B cell (primary cell): ENCODE data around the gene MAB21L2. TPM values are rescaled to one million over a fixed set of nuclear protein-coding genes. Genes with fewer than 3 reads are reported as not detected.

Source experiments
- ATAC-seq: fragments of 200-7000 bp; cut with Tn5 transposase; one replicate; pipeline ENCODE4 v1.10.0; 2021; ENCODE audit warnings: low read depth, mild to moderate bottlenecking, moderate number of reproducible peaks, moderate library complexity
- CTCF ChIA-PET: fragments of 350-600 bp; sonication (Branson Sonifier 250); formaldehyde crosslinking; loops from one replicate; lab custom pipeline; 2021; ENCODE audit warnings: antibody characterized with exemption, inconsistent platforms; lab: Charles Lee
- POLR2A ChIA-PET: fragments of 350-600 bp; sonication (Branson Sonifier 250); formaldehyde crosslinking; loops from one replicate; lab custom pipeline; 2021; ENCODE audit warnings: antibody characterized with exemption; lab: Charles Lee
- DNase-seq: peaks from one replicate; pipeline ENCODE4 v3.0.0; 2013
- H2AFZ ChIP-seq: 2 replicates; pipeline ENCODE4 v1.6.1; 2012; ENCODE audit warnings: mild to moderate bottlenecking, low read depth, low read length; ENCODE audit not compliant: insufficient read depth, poor library complexity, severe bottlenecking
- H3K27ac ChIP-seq, 2 donors: 1 replicate in 1 of 2; 2 replicates in 1 of 2; pipeline ENCODE4 v1.5.1; 2012 to 2013; ENCODE audit warnings: low read length in 2 of 2, mild to moderate bottlenecking in 2 of 2, moderate library complexity in 1 of 2
- H3K27me3 ChIP-seq, 4 experiments: fragments of 200-600 bp in 1 of 4; sonication (generic) in 1 of 4; replicated peaks in 1 of 4; 1 replicate in 2 of 4; 2 replicates in 2 of 4; pipeline versions ENCODE4 v1.6.1 to v1.7.0; 2013 to 2016; ENCODE audit warnings: low read length in 3 of 4, mild to moderate bottlenecking in 2 of 4, mixed read lengths in 1 of 4, moderate library complexity in 1 of 4; ENCODE audit not compliant: insufficient read depth in 4 of 4, control insufficient read depth in 3 of 4; ENCODE audit errors: control extremely low read depth in 1 of 4
- H3K36me3 ChIP-seq, 2 experiments: replicated peaks in 1 of 2; 1 replicate in 1 of 2; 2 replicates in 1 of 2; pipeline versions ENCODE4 v1.6.1 to v1.7.1; 2013; ENCODE audit warnings: low read length in 1 of 2; ENCODE audit not compliant: insufficient read depth in 2 of 2, control insufficient read depth in 1 of 2; ENCODE audit errors: control extremely low read depth in 1 of 2, extremely low read depth in 1 of 2
- H3K4me1 ChIP-seq, 2 donors: fragments of 200-600 bp in 1 of 2; sonication (generic) in 1 of 2; 1 replicate in 1 of 2; 2 replicates in 1 of 2; pipeline versions ENCODE4 v1.5.1 to v1.6.1; 2013 to 2017; ENCODE audit warnings: low read length in 2 of 2; ENCODE audit not compliant: control insufficient read depth in 2 of 2, insufficient read depth in 2 of 2
- H3K4me2 ChIP-seq: replicated peaks from 2 replicates; pipeline ENCODE3; 2012; ENCODE audit warnings: mild to moderate bottlenecking, low read depth, low read length; ENCODE audit not compliant: poor library complexity, severe bottlenecking
- H3K4me3 ChIP-seq, 5 experiments: fragments of 200-600 bp in 1 of 5; sonication (generic) in 1 of 5; 1 replicate in 3 of 5; 2 replicates in 2 of 5; pipeline versions ENCODE4 v1.5.1 to v1.7.0; 2011 to 2016; ENCODE audit warnings: low read length in 4 of 5, mild to moderate bottlenecking in 4 of 5, low read depth in 2 of 5, control low read depth in 1 of 5, moderate library complexity in 1 of 5; ENCODE audit not compliant: insufficient read depth in 1 of 5; ENCODE audit errors: control extremely low read depth in 1 of 5, extremely low read depth in 1 of 5
- H3K79me2 ChIP-seq: fragments of 200-600 bp; sonication (generic); one replicate; pipeline ENCODE4 v1.6.0; 2016; ENCODE audit warnings: low read length; ENCODE audit not compliant: control insufficient read depth, insufficient read depth
- H3K9ac ChIP-seq: fragments of 200-600 bp; sonication (generic); 2 replicates; pipeline ENCODE4 v1.6.1; 2017; ENCODE audit warnings: mild to moderate bottlenecking, low read length, moderate library complexity
- H3K9me3 ChIP-seq, 3 donors: one replicate each; pipeline versions ENCODE4 v1.6.1 to v1.7.1; 2013; ENCODE audit warnings: low read length in 2 of 3; ENCODE audit not compliant: control insufficient read depth in 2 of 3, insufficient read depth in 1 of 3; ENCODE audit errors: control extremely low read depth in 1 of 3
- H4K20me1 ChIP-seq: 2 replicates; pipeline ENCODE4 v1.6.0; 2012; ENCODE audit warnings: mild to moderate bottlenecking, low read length; ENCODE audit not compliant: insufficient read depth, control insufficient read depth, poor library complexity, severe bottlenecking
- H3K27ac Mint-ChIP-seq: one replicate; pipeline ENCODE4 v1.8.0; 2021; ENCODE audit warnings: mixed read lengths
- H3K27me3 Mint-ChIP-seq: one replicate; pipeline ENCODE4 v1.8.0; 2021; ENCODE audit warnings: mixed read lengths
- H3K4me1 Mint-ChIP-seq: one replicate; pipeline ENCODE4 v1.8.0; 2021; ENCODE audit warnings: mixed read lengths
- H3K4me3 Mint-ChIP-seq: one replicate; pipeline ENCODE4 v1.8.0; 2021; ENCODE audit warnings: mixed read lengths
- H3K9me3 Mint-ChIP-seq: one replicate; pipeline ENCODE4 v1.8.0; 2022; ENCODE audit warnings: mixed read lengths; ENCODE audit not compliant: insufficient read depth
- EZH2 ChIP-seq: IDR thresholded peaks from 2 replicates; pipeline ENCODE4 v1.6.1; 2012; ENCODE audit warnings: borderline replicate concordance, low read depth, mild to moderate bottlenecking, moderate library complexity, low read length; ENCODE audit not compliant: insufficient read depth, poor library complexity, severe bottlenecking
- WGBS: methylation state at CpG from one replicate; pipeline ENCODE4 v1.1.5; 2013; ENCODE audit warnings: missing lambda C conversion rate; ENCODE audit not compliant: insufficient coverage; 5-methylcytosine and 5-hydroxymethylcytosine counted together
- intact Hi-C: fragments of 100-400 bp; cut with micrococcal nuclease; formaldehyde crosslinking; loops from one replicate; pipeline ENCODE4 v1.10.0; 2022
- polyA plus RNA-seq: library from polyadenylated mRNA; depleted of rRNA; stranded (reverse); fragments of >200 nt; gene quantifications from 2 replicates; pipeline ENCODE4 v1.2.3, GENCODE V29; 2012
- total RNA-seq, 2 donors: library from RNA; stranded (reverse); fragments of 120-200 nt in 1 of 2; gene quantifications; 1 replicate in 1 of 2; 2 replicates in 1 of 2; pipeline versions ENCODE4 v1.2.3 to v1.2.4, GENCODE V29; 2013 to 2022
- TF ChIP-seq, protein P1 (sequence below): fragments of 200-600 bp; IDR thresholded peaks from one replicate; pipeline ENCODE4 v1.8.0; 2022; ENCODE audit warnings: antibody characterized with exemption, mild to moderate bottlenecking

MAB21L2 gene
- total and polyA plus RNA-seq, 2 donors (not counting 1 experiment from before 2014, with no cell fraction given), result not detected

DNA sequence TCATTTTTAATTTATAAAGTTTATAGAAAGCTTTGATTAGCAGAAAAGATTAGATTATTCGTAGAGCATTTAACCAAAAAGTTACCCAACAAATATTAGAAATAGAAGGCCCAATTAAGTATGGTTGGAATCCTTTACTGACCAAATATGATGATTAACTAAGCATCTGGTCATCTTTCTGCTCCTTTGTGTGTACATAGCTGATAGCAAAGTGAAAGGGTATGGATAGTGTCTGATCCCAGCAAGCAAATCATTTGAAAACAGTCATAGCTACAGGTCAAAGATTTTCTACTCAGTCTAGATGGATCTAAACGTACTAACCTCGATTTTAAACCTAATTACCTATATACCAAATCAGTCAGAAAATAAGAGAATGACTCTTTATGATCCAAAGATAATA lies 7.3 kb upstream of the MAB21L2 start:
- no CpG with 5 or more reads among the region's 3 CpGs for WGBS
- ATAC-seq, result no peak
- TF ChIP-seq, protein P1, sequence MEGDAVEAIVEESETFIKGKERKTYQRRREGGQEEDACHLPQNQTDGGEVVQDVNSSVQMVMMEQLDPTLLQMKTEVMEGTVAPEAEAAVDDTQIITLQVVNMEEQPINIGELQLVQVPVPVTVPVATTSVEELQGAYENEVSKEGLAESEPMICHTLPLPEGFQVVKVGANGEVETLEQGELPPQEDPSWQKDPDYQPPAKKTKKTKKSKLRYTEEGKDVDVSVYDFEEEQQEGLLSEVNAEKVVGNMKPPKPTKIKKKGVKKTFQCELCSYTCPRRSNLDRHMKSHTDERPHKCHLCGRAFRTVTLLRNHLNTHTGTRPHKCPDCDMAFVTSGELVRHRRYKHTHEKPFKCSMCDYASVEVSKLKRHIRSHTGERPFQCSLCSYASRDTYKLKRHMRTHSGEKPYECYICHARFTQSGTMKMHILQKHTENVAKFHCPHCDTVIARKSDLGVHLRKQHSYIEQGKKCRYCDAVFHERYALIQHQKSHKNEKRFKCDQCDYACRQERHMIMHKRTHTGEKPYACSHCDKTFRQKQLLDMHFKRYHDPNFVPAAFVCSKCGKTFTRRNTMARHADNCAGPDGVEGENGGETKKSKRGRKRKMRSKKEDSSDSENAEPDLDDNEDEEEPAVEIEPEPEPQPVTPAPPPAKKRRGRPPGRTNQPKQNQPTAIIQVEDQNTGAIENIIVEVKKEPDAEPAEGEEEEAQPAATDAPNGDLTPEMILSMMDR, result no peak
- no peak for TF ChIP-seq EZH2
- H3K9me3 Mint-ChIP-seq, result no peaks in the 10 kb centered on the region
- H2AFZ ChIP-seq, result no peak overlapping the region
- no peak overlapping the region for H3K27ac Mint-ChIP-seq
- H3K9ac ChIP-seq, result no peak overlapping the region
- ChIA-PET POLR2A (no interaction called here), CTCF (no interaction called here)
- peaks cover 0 to 4% of the 10 kb centered on the region in 2 experiments for H3K36me3 ChIP-seq
- no peaks in the 10 kb centered on the region for H3K4me1 Mint-ChIP-seq
- intact Hi-C loops, result no loop called here
- no peaks in the 10 kb centered on the region for H3K4me1 ChIP-seq
- peaks cover 0 to 4% (median 0%) of the 10 kb centered on the region in 3 donors for H3K9me3 ChIP-seq
- H3K27me3 ChIP-seq, result no peaks in the 10 kb centered on the region
- no peak overlapping the region for H3K4me3 ChIP-seq
- no peak for DNase-seq
- no peak overlapping the region for H3K4me3 Mint-ChIP-seq
- H3K79me2 ChIP-seq, result no peaks in the 10 kb centered on the region
- H3K27ac ChIP-seq, result no peak overlapping the region
- no peaks in the 10 kb centered on the region for H3K27me3 Mint-ChIP-seq
- H3K4me2 ChIP-seq, result no peak overlapping the region
- no peaks in the 10 kb centered on the region for H4K20me1 ChIP-seq

DNA sequence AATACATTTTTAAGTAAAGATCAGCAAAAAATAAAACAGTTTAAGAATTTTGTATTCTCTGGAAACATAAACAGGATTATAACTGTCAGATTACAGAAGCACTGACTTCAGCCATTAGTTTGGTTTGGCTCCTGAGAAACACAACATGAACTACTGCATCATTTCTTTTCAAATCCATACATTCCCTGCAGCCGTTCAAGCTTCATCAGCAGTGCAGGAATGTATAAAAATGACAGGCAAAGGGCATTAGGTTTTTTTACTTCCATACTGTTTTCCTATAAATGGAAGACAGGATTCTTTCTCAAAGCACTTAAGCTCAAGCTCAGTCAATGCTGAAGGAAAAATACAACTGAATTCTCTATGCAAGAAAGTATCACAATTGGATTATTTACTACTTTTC lies 4.2 kb upstream of the MAB21L2 start:
- H3K4me3 Mint-ChIP-seq, result no peak overlapping the region
- no peak overlapping the region for H3K4me3 ChIP-seq
- POLR2A ChIA-PET, result no interaction called here
- no peak overlapping the region for H2AFZ ChIP-seq
- ATAC-seq (no peak), DNase-seq (no peak)
- no CpG with 5 or more reads among the region's 1 CpG for WGBS
- H3K27ac Mint-ChIP-seq, result no peak overlapping the region
- peaks cover 0 to 16% of the 10 kb centered on the region in 2 experiments for H3K36me3 ChIP-seq
- no peak overlapping the region for H3K4me2 ChIP-seq
- H3K27ac ChIP-seq, result no peak overlapping the region
- no peak overlapping the region for H3K9ac ChIP-seq
- intact Hi-C loops, result no loop called here
- no peaks in the 10 kb centered on the region for H3K79me2 ChIP-seq
- CTCF ChIA-PET, result no interaction called here
- TF ChIP-seq EZH2, result no peak
- TF ChIP-seq, protein P1, result no peak
- peaks cover 0 to 13% (median 0%) of the 10 kb centered on the region in 3 donors for H3K9me3 ChIP-seq
- H3K4me1 Mint-ChIP-seq, result no peaks in the 10 kb centered on the region
- H3K27me3 ChIP-seq, result no peaks in the 10 kb centered on the region
- no peaks in the 10 kb centered on the region for H3K4me1 ChIP-seq
- H4K20me1 ChIP-seq, result no peaks in the 10 kb centered on the region
- no peaks in the 10 kb centered on the region for H3K27me3 Mint-ChIP-seq
- H3K9me3 Mint-ChIP-seq, result no peaks in the 10 kb centered on the region
